DND-41 (cell line): ENCODE measurements around the gene ARHGAP26.

Source experiments
- EZH2 ChIP-seq: IDR thresholded peaks from 3 replicates; pipeline ENCODE4 v1.6.1; 2012; ENCODE audit warnings: borderline replicate concordance, low read depth, mild to moderate bottlenecking, moderate library complexity, low read length, inconsistent platforms; ENCODE audit not compliant: severe bottlenecking
- TF ChIP-seq, protein P1 (sequence below): IDR thresholded peaks from 2 replicates; pipeline ENCODE4 v1.5.1; 2012; ENCODE audit warnings: borderline replicate concordance, low read length, moderate library complexity, mild to moderate bottlenecking; ENCODE audit not compliant: poor library complexity, severe bottlenecking; ENCODE audit errors: extremely low read depth

DNA sequence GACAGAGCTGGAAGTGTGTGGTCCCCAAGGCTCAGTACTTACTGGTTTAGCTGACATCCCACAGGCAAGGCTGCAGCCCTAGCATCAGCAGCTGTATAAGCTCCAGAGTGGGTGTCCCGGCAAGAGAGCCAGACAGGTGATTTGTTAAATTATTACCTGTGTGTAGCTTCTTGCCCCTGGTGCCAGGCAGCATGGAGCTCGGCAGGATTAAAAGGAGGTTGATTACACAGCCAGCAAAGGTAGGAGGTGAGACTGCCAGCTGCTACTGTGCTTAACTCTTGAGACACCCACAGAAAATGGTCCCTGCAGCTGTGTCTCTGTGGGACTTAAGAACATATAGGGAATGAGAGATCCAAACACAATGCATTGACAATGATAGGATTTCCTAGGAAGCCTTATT, 54.2 kb downstream of the ARHGAP26 start:
- TF ChIP-seq, protein P1, sequence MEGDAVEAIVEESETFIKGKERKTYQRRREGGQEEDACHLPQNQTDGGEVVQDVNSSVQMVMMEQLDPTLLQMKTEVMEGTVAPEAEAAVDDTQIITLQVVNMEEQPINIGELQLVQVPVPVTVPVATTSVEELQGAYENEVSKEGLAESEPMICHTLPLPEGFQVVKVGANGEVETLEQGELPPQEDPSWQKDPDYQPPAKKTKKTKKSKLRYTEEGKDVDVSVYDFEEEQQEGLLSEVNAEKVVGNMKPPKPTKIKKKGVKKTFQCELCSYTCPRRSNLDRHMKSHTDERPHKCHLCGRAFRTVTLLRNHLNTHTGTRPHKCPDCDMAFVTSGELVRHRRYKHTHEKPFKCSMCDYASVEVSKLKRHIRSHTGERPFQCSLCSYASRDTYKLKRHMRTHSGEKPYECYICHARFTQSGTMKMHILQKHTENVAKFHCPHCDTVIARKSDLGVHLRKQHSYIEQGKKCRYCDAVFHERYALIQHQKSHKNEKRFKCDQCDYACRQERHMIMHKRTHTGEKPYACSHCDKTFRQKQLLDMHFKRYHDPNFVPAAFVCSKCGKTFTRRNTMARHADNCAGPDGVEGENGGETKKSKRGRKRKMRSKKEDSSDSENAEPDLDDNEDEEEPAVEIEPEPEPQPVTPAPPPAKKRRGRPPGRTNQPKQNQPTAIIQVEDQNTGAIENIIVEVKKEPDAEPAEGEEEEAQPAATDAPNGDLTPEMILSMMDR = no peak
- TF ChIP-seq EZH2 = no peak
